HepG2 (cell line): ENCODE data around the gene OR8G5. TPM values are rescaled to one million over a fixed set of nuclear protein-coding genes. Genes with fewer than 3 reads are reported as not detected.

Experiments used
- ATAC-seq: fragments of 200-7000 bp; cut with Tn5 transposase; 3 replicates; pipeline ENCODE4 v1.9.1; 2020; ENCODE audit warnings: mild to moderate bottlenecking, moderate library complexity
- BruUV-seq: library from RNA; stranded (reverse); fragments of 400-500 nt; replicated peaks from 2 replicates; lab custom pipeline; 2021; lab: Mats Ljungman, UMichigan
- CTCF ChIA-PET: fragments of 300-600 bp; formaldehyde crosslinking; extraction: SDS; loops from one replicate; lab custom pipeline; 2021; ENCODE audit warnings: low total read pairs, inconsistent platforms, low intra/inter-chr PET ratio; lab: Yijun Ruan, JAX
- POLR2A ChIA-PET: fragments of 350-600 bp; sonication (Branson Sonifier 250); formaldehyde crosslinking; loops from one replicate; lab custom pipeline; 2020; ENCODE audit warnings: antibody characterized with exemption, inconsistent platforms; lab: Yijun Ruan, JAX
- DNase-seq: peaks from one replicate; pipeline ENCODE4 v3.0.0-alpha.2; 2015; ENCODE audit warnings: low spot score
- FAIRE-seq: peaks from 3 replicates; lab custom pipeline; 2011; peaks lifted over from hg19 to GRCh38; lab: Jason Lieb, UNC
- H2AFZ ChIP-seq: one replicate; pipeline ENCODE4 v1.6.1; 2011; ENCODE audit warnings: low read length, inconsistent platforms
- H3K27ac ChIP-seq: fragments of 300-600 bp; 3 replicates; pipeline ENCODE4 v1.8.0; 2011; ENCODE audit warnings: mixed run types, mild to moderate bottlenecking, mixed read lengths, low read length, inconsistent platforms; ENCODE audit not compliant: insufficient read depth; ENCODE audit errors: extremely low read length
- H3K27me3 ChIP-seq, 2 experiments: fragments of 200-600 bp in 1 of 2; 2 replicates in 1 of 2; 3 replicates in 1 of 2; pipeline versions ENCODE4 v1.6.0 to v1.8.0; 2011; ENCODE audit warnings: low read length in 2 of 2, mild to moderate bottlenecking in 2 of 2, moderate library complexity in 2 of 2, inconsistent platforms in 1 of 2; ENCODE audit not compliant: insufficient read depth in 2 of 2, control insufficient read depth in 1 of 2
- H3K36me3 ChIP-seq, 2 experiments: fragments of 200-600 bp in 1 of 2; replicated peaks in 1 of 2; 2 replicates in 1 of 2; 3 replicates in 1 of 2; pipeline versions ENCODE4 v1.5.1 to v1.8.0; 2011; ENCODE audit warnings: low read length in 2 of 2, inconsistent platforms in 1 of 2; ENCODE audit not compliant: insufficient read depth in 2 of 2, control insufficient read depth in 1 of 2
- H3K4me1 ChIP-seq: 2 replicates; pipeline ENCODE4 v1.5.1; 2012; ENCODE audit warnings: low read length, inconsistent platforms; ENCODE audit not compliant: insufficient read depth
- H3K4me2 ChIP-seq: 2 replicates; pipeline ENCODE4 v1.6.0; 2011; ENCODE audit warnings: low read depth, low read length, inconsistent platforms
- H3K4me3 ChIP-seq, 3 experiments: fragments of 200-600 bp in 1 of 3; sonication (generic), shearing (Covaris generic) in 1 of 3; replicated peaks in 1 of 3; 2 replicates each; pipeline ENCODE4 v1.5.1; 2011 to 2016; ENCODE audit warnings: low read length in 3 of 3, inconsistent platforms in 2 of 3, low read depth in 2 of 3, mild to moderate bottlenecking in 2 of 3, control low read depth in 1 of 3, mixed read lengths in 1 of 3; ENCODE audit not compliant: insufficient read depth in 1 of 3
- H3K79me2 ChIP-seq: one replicate; pipeline ENCODE4 v1.6.1; 2011; ENCODE audit warnings: low read length, inconsistent platforms; ENCODE audit not compliant: insufficient read depth
- H3K9ac ChIP-seq: 2 replicates; pipeline ENCODE4 v1.6.0; 2011; ENCODE audit warnings: mild to moderate bottlenecking, low read depth, low read length, inconsistent platforms; ENCODE audit not compliant: insufficient read depth
- H3K9me3 ChIP-seq: 2 replicates; pipeline ENCODE4 v1.5.1; 2012; ENCODE audit warnings: mild to moderate bottlenecking, low read length
- H4K20me1 ChIP-seq: 2 replicates; pipeline ENCODE4 v1.6.0; 2011; ENCODE audit warnings: inconsistent platforms, mild to moderate bottlenecking, low read length, moderate library complexity; ENCODE audit not compliant: insufficient read depth
- FOXM1 ChIP-seq: sonication (generic); formaldehyde crosslinking; IDR thresholded peaks from 2 replicates; pipeline ENCODE4 v1.5.0; 2020; ENCODE audit warnings: missing genetic modification reagents
- GFI1 ChIP-seq: sonication (generic); formaldehyde crosslinking; IDR thresholded peaks from 2 replicates; pipeline ENCODE4 v1.5.0; 2020; ENCODE audit warnings: missing genetic modification reagents, mild to moderate bottlenecking, borderline replicate concordance
- HHEX ChIP-seq: IDR thresholded peaks from 2 replicates; pipeline ENCODE4 v1.6.1; 2016; ENCODE audit warnings: control low read depth
- NFAT5 ChIP-seq: sonication (generic); formaldehyde crosslinking; IDR thresholded peaks from 2 replicates; pipeline ENCODE4 v1.4.0; 2020; ENCODE audit warnings: missing genetic modification reagents
- PHB2 ChIP-seq: fragments of 450-650 bp; IDR thresholded peaks from 2 replicates; pipeline ENCODE4 v1.6.1; 2018; ENCODE audit not compliant: partially characterized antibody
- ZIK1 ChIP-seq: sonication (generic); formaldehyde crosslinking; IDR thresholded peaks from 2 replicates; pipeline ENCODE4 v1.5.0; 2020; ENCODE audit warnings: mild to moderate bottlenecking, low read depth, missing genetic modification reagents, borderline replicate concordance
- ZKSCAN5 ChIP-seq: sonication (generic); formaldehyde crosslinking; IDR thresholded peaks from 2 replicates; pipeline ENCODE4 v1.5.1; 2020; ENCODE audit warnings: mild to moderate bottlenecking, missing genetic modification reagents
- ZNF205 ChIP-seq: IDR thresholded peaks from 2 replicates; pipeline ENCODE4 v1.6.1; 2018; ENCODE audit warnings: missing biosample characterization, missing genetic modification reagents
- ZNF24 ChIP-seq: fragments of 450-650 bp; IDR thresholded peaks from 2 replicates; pipeline ENCODE4 v1.6.1; 2017; ENCODE audit warnings: antibody characterized with exemption, mild to moderate bottlenecking
- in situ Hi-C: cut with HindIII; loops from 2 replicates; pipeline ENCODE4 v1.10.0; 2017; ENCODE audit warnings: low pct_unique_long_range_greater_than_20kb; ENCODE audit not compliant: extremely low pct_ligation_motif_present
- intact Hi-C: fragments of 100-400 bp; cut with micrococcal nuclease; formaldehyde crosslinking; loops from one replicate; pipeline ENCODE4 v1.10.0; 2022; ENCODE audit not compliant: unreplicated experiment
- polyA plus RNA-seq, 8 experiments: library from polyadenylated mRNA; depleted of rRNA in 3 of 8; stranded (reverse) in 7 of 8; unstranded in 1 of 8; fragments of >200 nt; fragmentation: Illumina TruSeq in 4 of 8; extraction: Trizol in 4 of 8; gene quantifications; 2 replicates each; pipeline versions ENCODE4 v1.2.1 to v1.2.3, GENCODE V29; 2011 to 2016; ENCODE audit warnings: low read depth in 4 of 8, missing spikeins in 1 of 8, mixed read lengths in 1 of 8; ENCODE audit not compliant: insufficient read depth in 1 of 8
- total RNA-seq, 5 experiments: library from RNA; depleted of rRNA; stranded (reverse); fragments of >200 nt; fragmentation: Illumina TruSeq; extraction: Trizol; gene quantifications; 2 replicates each; pipeline ENCODE4 v1.2.3, GENCODE V29; 2016; ENCODE audit warnings: low read depth in 1 of 5

Gene OR8G5
- total and polyA plus RNA-seq, 2 of the 13 experiments (the other 11 are each of a cell fraction or from before 2014, with no cell fraction given): not detected

DNA sequence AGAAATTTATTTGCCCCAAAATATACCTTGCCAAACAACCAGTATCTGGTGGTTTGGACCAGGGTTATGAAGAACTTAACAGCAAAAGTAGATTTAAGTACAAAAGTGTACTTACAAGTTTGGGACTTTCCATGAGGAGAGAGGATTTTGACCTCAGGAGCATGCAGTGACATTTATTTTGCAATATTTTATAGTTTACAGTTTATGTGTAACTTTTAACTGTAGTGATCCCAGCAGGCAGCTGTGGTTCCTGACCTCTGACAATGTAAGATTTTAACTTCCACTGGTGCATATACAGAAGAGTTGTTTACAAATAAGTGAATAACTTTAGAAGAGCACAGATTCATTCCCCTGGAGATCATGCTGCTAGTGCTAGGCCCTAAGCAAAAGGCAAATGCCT lies 50.9 kb downstream of the OR8G5 start (continued):
- no peak for TF ChIP-seq NFAT5 (CRISPR knock-in tag)
- TF ChIP-seq ZKSCAN5 (CRISPR knock-in tag): no peak
- no peak for TF ChIP-seq PHB2
- no peak for TF ChIP-seq ZIK1 (CRISPR knock-in tag)
- TF ChIP-seq HHEX (CRISPR knock-in tag): no peak

- CTCF ChIA-PET: no interaction called here
- H3K4me3 ChIP-seq: no peak overlapping the region
- no peaks in the 10 kb centered on the region for H3K79me2 ChIP-seq
- no peak overlapping the region for H3K4me2 ChIP-seq
- in situ Hi-C loops (no loop called here), intact Hi-C loops (no loop called here)
- FAIRE-seq (no peak), ATAC-seq (no peak), DNase-seq (no peak)
- H3K27ac ChIP-seq: no peak overlapping the region
- H3K36me3 ChIP-seq: no peaks in the 10 kb centered on the region
- no peaks in the 10 kb centered on the region for H3K4me1 ChIP-seq
- H4K20me1 ChIP-seq: no peaks in the 10 kb centered on the region
- H3K9ac ChIP-seq: no peak overlapping the region
- TF ChIP-seq GFI1 (CRISPR knock-in tag) (no peak), FOXM1 (no peak), ZNF205 (CRISPR knock-in tag) (no peak), ZNF24 (no peak)
- no peak overlapping the region for H2AFZ ChIP-seq
- no peaks in the 10 kb centered on the region for H3K27me3 ChIP-seq
- BruUV-seq: no TSS peak
- H3K9me3 ChIP-seq: no peaks in the 10 kb centered on the region
- POLR2A ChIA-PET: no interaction called here
These were observed 54.5 kb downstream of the OR8G5 start for GRCh38 chr11:124310721-124311120.
